ENCODE results near the gene VCY.
"Not testable (repeated sequence)": the region's sequence is repeated elsewhere in the genome, so short reads cannot be mapped to it uniquely, and the experiment has no call there.

- TF ChIP-seq CTCF (conservative IDR thresholded peaks at IDR 0.05; ENCODE audit: low read depth in 2 of 2); STAT1 (IDR thresholded peaks at IDR 0.05; ENCODE audit: unreplicated experiment); EZH2 (IDR thresholded peaks at IDR 0.05; ENCODE audit: low read depth, unreplicated experiment); POLR2AphosphoS5 (IDR thresholded peaks at IDR 0.05; ENCODE audit: low read depth); CREB1 (CRISPR knock-in tag; IDR thresholded peaks at IDR 0.05; ENCODE audit: low read depth); ETS1 (IDR thresholded peaks at IDR 0.05): not testable (repeated sequence)
Measured at GRCh38 chrY:14030395-14030794, 44.1 kb upstream of the VCY start.

Measured in GM23338 (cell line).